GM21528 (cell line): Measurements from ENCODE around the gene NPRL2.

Experiments used
- ATAC-seq: cut with Tn5 transposase; IDR thresholded peaks from one replicate; pipeline ENCODE4 v1.9.1; 2021; ENCODE audit warnings: mild to moderate bottlenecking, moderate library complexity; ENCODE audit not compliant: unreplicated experiment, low FRiP score

Gene NPRL2

DNA sequence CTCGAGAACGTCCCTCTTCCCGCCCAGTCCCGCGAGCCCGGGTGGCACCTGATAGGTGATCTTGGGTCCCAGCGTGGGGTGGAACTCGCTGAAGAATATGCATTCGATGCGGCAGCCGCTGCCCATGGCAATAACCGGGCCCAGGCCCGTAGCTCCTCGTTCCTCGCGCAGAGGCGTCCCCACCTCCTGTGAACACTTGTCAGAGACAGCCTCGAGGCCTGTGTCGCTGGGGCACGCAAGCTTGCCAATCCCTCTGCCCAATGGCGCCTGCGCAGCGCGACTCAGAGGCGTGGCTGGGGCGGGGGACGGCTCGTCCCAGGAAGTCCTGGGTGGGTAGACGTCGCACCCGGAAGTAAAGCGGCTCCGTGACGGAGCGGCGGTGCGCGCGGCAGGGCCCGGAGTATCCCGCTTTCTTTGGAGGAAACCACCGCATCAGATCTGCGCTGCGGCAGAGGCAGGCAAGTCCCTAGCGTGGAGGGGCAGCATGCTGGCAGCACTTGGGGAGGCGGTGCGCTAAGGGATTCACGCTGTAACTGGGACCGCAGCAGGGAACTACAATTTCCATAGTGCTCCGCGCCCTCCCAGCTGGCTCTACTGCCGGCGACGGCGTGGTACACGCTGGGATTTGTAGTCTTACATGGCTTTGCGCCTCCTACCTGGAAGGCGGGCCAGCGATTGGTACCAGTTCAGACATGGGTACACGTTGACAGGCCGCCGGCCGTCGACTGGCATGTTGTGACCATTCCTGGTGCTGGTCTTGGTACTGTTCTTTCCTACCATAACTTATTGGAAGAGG is at the start of gene NPRL2, which contains the start of gene CYB561D2:
NPRL2 (minus strand) TSS at position 249 of the 796 bp plus-strand sequence; CDS start at position 126, 123 bp downstream.
CYB561D2 (plus strand) TSS at position 336 of the 796 bp plus-strand sequence. CDS start 572 bp downstream, outside the sequence.
- peak; percentile 79 for ATAC-seq

DNA sequence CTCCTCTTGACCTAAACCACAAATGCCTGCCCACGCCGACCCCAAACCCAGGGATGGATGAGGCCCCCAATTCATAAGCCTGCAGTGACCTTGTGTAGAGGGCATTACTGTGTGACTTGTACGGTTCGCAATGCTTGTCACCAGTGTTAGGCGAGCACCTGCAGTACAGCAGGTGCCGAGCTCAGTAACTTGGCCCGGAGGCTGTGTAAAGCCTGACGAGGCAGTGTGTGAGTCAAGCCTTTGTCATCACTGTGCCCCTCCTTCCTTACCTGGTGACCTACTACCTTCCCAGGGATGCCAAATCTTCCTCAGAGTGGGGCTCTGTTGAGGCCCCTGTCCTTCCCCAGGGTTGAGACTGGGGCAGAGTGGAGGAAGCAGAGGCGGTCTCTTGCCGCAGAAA is 45.9 kb upstream of the NPRL2 start:
- no peak for ATAC-seq

DNA sequence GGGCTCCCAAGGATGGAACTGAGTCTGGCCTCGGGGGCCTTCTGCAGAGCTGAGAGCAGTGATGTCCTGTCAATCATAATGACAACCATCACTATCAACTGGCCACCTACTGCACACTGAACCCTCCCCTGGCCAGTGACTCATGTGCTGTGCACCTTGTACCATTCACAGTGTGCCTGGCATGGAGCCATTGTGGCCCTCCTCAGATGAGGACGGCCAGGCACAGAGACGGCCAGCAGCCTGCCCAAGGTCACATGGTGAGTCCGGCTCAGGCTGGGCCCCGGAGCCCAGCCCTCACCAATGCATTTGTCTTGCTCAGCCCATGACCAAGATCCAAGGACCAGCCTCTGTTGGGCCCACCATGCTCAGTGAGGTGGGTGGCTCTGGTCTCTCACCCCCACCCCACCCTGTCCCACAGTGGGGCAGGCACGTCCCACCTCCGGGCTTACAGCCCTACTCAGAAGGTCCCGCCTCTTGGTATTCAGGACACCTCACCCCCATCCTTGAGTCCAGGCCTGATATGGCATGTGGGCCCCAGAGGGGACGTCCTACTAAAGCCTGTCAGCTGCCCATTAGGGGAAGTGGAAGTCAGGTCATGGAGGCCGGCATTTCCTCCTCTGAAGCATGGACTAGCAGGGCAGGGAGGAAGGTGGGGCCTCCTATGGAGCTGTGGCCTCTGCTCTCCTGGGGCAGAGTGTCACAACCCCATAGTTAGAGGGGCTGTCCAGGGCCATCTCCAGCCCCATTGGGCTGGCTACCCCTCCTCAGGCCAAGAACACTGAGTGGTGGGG is 44.7 kb upstream of the NPRL2 start:
- no peak for ATAC-seq

DNA sequence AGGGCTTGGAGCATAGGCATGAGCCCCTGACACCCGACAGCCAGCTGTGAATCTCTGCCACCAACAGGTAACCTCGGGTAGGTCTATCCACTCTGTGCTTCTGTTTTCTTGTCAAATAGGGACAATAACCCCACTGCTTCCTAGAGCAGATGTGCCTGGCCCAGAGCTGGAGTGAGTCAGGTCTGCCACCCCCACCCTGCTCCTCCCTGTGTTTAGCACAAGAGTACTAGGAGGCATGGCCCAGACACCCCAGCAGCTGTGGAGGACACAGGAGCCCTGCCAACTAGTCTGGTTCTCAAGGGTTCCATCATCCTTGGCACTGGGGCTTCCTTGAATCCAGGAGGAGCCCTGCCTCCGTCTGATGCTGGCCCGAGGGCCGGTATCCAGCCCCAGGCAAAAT is 42.5 kb upstream of the NPRL2 start:
- no peak for ATAC-seq

DNA sequence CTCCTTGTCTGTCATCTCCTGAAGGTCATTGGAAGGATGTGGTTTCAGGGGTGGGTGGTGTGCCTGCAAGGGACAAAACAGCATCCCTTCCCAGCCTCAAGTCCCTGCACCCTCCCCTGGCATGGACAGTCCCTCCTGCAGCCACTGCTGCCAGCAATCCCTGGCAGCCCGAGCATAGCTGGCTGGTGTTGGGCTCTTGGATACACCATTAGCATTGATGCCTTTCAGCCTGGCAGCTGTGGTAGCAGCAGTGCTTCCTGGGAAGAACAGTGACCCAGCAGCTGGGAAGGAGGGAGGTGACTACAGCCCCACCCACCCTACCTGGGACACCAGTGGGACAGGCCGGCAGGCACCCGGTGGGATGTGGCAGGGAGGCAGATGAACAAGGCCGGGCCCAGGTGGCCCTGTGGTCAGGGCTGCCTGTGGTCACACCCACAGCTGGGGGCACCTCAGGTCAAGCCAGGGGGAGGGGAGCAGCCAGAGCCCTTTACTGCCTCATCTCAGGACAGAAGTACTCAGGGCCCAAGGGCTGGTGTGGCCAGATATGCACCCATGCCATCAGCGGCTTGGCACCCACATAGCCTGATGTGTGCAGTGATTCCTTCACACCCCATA is 41.6 kb upstream of the NPRL2 start:
- ATAC-seq = no peak

DNA sequence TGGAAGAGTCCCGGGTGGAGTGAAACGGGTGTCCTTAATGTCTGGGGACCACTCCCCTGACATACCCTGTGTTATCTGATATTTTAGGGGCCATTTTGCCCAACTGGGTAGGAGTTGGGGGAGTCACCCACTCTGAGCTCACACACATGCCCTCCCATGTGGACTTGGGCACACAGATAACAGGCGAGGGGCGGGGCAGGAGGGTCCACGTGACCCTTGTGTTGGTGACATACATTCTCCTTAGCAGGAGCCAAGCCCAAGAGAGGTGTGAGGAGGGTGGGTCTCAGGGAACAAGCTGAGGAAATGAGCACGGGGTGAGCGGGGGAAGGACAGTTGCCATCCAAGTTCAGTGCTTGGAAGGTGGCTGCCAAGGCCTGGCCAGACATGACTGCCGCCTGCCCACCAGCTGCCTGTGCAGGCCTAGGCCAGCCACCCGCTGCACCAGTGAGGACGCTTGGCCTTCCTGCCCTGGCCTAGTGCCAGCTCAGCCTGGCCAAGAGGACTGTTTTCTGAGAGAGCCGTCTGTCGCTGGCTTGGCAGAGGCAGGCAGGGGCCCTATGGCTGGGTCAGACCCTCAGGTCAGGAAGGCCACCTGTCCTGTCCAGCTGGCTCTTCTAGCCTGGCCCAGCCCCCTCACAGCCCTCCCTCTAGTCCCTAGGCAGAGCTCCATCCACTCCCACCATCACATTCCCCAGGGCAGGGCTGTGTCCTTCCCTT is 40.1 kb upstream of the NPRL2 start:
- no peak for ATAC-seq

DNA sequence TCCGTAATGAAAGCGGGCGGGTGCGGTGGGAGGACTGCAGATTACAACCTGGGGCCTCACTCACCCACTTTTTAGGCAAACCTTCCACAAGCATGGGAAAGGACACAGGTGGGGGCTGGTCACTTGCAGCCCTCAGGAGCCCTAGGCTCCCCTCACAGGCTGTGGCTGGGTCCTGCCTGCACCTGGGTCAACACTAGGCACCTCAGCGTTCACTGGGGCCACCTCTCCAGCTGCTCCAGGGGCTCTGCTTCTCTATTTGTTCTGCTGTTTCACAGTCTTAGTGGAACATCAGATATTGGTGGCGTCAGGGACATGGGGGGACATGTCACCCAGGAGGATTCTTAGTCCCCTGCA is 38.8 kb upstream of the NPRL2 start:
- ATAC-seq = no peak

DNA sequence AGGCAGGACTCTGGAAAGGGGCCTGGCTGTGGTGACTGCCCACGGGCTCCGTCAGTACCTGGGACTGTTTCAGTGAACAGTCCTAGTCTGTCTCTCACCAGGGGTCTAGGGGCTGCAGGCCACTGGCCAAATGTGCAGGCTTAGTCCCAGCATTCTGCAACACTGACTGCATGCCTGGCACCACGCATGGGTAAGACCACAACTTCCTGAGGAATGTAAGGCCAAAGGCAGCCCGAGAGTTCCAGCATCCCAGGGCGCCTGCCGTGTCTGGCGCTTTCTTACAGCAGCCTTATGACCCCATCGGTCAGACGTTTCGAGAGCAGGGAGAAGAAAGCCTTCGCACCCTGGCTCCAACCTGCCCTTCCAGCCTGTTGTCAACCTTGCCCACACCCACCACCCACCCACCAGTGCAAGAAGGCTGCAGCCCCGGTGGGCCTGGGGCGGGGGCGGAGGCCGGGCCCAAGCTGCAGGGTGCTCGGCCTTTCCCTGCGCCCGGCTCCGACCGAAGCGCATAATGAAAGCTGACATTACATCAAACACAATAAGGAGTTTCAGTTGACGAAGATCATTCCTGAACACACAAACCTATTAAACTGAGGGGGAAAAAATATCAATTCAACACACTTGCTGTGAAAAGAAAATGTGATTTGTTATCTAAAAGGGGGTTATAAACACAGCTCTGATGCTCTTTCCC is 38.3 kb upstream of the NPRL2 start:
- ATAC-seq = no peak

DNA sequence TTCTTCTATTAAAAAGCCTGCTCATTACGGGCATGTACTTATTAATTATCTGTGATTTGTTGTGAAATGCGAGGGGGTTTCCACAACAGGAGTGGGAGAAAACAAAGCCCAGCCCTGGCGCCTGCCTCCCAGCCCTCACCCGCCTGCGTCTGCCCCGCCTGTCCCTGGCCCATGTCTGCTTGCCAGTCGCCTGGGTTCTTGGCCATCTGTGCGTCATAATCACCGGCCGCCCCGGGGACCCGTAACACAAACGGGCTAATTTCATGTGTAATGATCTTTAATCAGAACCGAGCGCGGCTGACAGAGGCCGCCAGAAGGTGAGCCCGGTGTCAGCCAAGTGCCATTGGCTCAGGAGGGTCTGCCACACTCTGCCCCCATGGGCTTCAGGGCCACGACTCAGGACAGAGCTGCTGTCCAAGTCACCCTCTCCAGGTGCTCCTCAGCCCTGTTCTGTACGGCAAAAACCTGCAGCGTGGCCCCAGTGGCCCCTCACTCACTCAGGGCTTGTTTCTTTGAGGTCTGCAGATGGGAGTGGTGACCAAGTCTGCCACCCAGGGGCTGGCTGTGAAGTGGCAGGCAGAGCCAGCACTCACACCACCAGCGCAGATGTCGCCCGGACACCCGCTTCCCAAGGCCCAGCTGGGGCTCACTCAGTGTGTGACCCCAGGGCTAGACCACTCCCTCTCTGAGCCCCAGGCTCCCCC is 37.6 kb upstream of the NPRL2 start:
- ATAC-seq = no peak

DNA sequence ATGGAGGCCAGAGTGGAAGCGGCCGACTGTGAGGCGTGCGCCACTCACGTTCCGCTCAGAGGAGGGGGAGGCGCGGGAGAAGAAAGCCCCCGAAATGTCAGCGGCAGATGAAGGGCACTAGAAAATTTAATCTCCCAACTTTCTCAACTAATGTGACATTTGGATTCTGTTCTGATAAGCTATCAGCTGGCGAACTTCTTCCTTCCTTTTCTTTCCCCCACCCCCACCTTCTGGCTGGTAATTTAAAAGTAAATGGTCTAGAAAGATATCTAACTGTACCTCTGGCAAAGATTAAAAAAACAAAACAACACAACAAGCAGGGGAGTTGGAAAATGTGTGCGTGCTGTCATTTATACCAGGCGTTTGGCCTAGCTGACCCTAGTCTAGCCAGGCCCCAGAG is 35.2 kb upstream of the NPRL2 start:
- no peak for ATAC-seq

DNA sequence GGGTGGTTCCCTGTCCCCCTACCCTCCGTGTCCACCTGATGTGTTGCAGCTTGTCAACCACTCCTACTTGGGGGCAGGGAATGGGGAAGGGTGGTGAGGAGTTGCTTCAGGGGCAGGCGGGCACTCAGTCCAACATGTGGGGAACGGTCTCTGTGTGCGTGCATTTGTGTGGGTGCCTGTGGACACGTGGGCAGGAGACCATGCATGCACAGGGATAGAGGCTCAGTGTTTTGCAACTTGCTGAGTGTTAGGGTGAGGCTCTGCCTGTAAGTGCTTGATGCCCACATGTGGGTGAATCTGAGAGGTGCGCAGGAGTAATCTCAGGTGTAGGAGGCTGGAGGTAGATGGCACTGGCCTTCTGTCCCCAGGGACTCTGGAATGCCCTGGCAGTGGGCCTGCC is 33.2 kb upstream of the NPRL2 start:
- no peak for ATAC-seq

DNA sequence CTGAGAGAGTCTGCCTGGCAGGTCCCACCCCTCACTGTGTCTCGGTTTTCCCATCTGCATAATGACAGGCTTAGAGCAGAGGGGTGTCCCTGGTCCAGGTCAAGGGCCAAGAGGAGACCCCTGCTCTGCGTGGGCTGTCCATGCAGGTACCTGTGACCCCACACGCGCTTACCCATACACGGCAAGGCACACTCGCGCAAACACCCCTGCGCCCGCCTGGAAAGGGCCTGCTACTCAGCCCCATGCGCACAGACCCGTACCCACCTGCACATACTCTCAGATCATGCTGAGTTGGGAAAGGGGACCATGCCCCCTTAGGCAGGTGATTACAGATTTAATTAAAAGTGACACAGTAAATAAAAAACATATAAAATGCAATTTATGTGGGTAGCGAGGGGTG is 32.1 kb upstream of the NPRL2 start:
- no peak for ATAC-seq

DNA sequence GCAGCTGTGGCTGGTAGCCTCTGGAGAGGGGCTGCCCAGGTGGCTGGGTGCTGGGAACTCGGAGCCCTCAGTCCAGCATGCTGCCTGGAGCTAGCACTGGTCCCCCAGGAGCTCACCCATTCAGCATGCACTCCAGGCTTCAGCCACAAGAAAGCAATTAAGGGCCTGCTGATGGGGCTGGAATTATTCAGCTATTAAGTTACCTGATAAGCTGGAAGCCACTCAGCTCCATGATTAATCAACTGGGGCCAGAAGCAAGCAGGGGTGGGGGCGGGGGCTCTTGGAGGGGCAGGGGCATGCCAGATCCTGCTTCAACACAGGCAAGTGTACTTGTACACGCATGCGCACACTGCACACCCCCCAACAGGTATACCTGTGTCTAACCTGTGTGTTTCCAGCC is 30.8 kb upstream of the NPRL2 start:
- ATAC-seq = no peak

DNA sequence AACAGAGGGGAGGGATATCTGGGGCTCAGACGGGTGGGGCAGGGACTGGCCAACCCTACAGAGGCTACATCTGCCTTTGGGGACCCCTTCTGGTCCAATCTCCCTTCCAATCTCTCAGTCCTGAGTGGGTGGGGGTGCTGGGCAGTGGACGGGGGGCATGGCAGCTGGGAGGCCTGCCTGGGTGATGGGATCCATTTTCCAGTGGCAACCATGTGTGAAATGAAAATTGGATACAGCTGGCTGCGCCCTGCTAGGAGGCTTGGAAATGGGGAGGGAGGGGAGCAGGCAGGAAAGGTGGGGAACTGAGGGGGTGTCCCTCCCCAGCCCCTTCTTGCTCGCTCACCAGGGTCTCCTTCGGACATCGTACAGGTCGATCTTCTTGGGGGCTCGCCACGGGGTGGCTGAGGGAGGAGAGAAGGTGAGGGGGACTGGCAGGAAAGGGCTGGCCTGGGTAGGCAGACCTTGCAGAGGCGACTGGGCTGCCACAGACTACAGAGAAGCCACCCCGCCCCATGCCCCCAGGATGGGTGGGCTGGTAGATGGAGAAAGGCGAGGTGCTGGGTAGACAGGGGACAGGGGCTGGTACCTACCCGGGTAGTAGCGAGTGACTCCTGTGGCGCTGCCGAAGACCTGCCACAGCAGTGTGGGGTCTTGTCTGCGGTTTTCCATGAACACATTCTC is 30.0 kb upstream of the NPRL2 start:
- ATAC-seq = no peak

DNA sequence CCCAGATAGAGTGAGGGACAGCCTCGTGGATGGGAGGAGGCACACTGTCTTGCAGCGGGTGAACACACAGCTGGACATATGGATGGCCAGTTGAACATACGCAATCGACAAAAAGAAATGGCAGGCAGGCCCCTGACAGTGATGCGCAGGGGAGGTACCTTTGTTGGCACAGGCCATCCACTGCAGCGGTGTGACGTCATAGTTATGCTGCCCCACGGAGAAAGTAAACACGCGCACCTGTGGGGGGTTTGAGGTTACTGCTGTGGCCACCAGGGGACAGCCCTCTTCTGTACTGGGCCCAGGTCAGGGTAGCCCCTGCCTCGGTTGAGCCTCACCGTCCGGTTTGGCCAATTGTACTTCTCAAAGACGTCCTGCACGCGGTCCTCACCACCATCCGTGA is 28.2 kb upstream of the NPRL2 start:
- ATAC-seq = no peak

DNA sequence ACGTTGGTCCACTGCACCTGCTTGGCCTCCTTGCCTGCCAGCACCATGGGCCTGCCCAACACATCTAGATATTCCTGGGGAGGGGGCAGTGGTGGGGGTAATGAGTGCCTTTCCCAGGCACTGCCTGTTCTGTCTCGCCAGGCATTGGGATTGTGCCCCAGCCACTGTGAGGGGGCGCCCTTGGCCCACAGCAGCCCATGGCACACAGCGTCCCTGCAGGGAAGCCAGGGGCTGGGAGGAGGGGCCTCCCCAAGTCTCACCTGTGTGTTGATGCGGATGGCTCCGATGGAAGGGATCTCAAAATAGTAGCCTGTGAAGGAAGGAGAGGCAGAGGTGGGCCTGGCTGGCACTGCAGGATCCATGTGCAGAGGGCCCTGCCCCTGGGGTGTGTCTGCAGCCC is 27.4 kb upstream of the NPRL2 start:
- no peak for ATAC-seq

DNA sequence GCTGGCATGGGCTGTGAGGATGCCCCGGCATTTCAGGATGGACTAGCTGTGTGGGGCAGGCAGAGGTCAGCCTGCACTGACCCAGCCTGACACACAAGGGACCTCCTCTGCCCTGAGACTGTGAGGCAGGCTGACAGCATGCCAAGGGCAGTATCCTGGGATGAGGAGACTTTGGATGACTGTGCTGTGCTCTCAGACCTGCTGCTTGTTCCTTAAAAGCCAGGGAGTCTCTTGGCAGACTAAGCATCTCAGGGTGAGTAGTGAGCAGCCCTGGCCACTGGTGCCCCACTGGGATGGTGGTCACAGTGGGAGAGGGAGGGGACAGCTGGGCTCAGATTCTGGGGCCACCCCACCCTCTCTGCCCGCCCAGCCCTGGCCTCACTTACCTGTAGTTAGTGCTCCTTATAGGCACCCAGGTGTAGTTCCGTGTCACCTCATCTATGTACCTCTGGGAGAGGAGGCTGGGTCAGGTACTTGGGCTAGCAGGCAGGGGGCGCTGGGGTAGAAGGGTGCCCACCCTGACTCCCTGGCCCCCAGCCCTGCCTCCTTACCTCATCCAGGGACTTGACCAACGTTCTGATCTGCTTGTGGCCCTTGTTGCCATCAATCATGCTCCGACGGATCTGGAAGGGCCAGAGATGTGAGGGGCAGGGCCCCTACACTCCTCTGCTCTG is 24.8 kb upstream of the NPRL2 start:
- ATAC-seq = no peak
